NCI-H460 (cell line): ENCODE results near the gene CKS2. TPM values are rescaled to one million over a fixed set of nuclear protein-coding genes. Genes with fewer than 3 reads are reported as not detected.

Experiments
- DNase-seq: peaks from one replicate; pipeline ENCODE4 v3.0.0-alpha.2; 2016; ENCODE audit warnings: low read depth; ENCODE audit errors: extremely low read depth
- small RNA-seq, 2 experiments: library from RNA; depleted of rRNA; stranded (forward); fragments of <200 nt; gene quantifications; one replicate each; pipeline ENCODE3, GENCODE V24; 2014
- total RNA-seq: library from RNA; depleted of rRNA; stranded (reverse); fragments of >200 nt; shearing (Covaris generic); gene quantifications from 2 replicates; pipeline ENCODE4 v1.2.3, GENCODE V29; 2014; rRNA removed

Gene CKS2
- total RNA-seq, 1 experiment from 2014 or later: 381 TPM

- DNase-seq: no peak
These were observed 53.1 kb downstream of the CKS2 start for GRCh38 chr9:89363921-89364665.

- no peak for DNase-seq
These were observed 53.9 kb downstream of the CKS2 start for GRCh38 chr9:89364666-89365531.

GRCh38 chr9:89365532-89365912 is 54.5 kb downstream of the CKS2 start:
- DNase-seq: no peak

Small RNA genes within 50 kb of the gene (small RNA-seq; reads per million reads assigned to genes)
- 0 reads per million in 2 experiments for gene MIR3153

Other genes with a start within 250 kb of the CKS2 start
- gene SHC3, start 132.4 kb upstream of the CKS2 start, total RNA-seq: 2.0 and 2.4 TPM in 2 replicates
- gene SECISBP2, start 7.3 kb downstream of the CKS2 start, total RNA-seq: 50.6 and 56.1 TPM in 2 replicates
- gene SEMA4D, start 186.9 kb downstream of the CKS2 start, total RNA-seq: 2.3 and 3.1 TPM in 2 replicates